Measurements from ENCODE around the gene ZBTB12.

DNA sequence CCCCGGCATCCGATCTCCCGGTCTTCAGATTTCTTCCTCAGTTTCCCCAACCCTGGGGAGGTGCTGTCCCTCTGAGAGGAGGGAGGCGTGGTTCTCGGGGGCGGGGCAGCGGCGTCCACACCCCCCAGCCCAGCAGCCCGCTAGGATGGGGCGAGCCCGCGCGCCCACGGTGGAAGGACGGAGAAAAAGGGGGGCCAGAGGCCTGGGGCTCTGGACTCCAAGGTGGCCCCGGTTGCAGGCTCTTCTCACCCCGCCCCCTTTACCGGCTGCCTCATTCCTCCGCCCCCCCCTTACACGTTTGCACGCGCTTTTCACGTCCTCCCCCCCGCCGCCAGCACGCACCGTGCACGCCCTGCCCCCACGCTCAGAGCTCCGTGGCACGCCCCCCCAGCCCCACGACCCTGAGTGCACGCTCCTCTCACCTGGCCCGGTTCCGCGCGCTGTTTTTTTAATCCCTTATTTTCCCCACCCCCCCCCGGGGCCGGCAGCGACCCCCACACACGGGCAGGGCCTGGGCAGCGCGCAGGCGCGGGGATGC is 402 bp downstream of the ZBTB12 start:
- TF ChIP-seq, protein P1, sequence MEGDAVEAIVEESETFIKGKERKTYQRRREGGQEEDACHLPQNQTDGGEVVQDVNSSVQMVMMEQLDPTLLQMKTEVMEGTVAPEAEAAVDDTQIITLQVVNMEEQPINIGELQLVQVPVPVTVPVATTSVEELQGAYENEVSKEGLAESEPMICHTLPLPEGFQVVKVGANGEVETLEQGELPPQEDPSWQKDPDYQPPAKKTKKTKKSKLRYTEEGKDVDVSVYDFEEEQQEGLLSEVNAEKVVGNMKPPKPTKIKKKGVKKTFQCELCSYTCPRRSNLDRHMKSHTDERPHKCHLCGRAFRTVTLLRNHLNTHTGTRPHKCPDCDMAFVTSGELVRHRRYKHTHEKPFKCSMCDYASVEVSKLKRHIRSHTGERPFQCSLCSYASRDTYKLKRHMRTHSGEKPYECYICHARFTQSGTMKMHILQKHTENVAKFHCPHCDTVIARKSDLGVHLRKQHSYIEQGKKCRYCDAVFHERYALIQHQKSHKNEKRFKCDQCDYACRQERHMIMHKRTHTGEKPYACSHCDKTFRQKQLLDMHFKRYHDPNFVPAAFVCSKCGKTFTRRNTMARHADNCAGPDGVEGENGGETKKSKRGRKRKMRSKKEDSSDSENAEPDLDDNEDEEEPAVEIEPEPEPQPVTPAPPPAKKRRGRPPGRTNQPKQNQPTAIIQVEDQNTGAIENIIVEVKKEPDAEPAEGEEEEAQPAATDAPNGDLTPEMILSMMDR (conservative IDR thresholded peaks at IDR 0.05): no peak
- TF ChIP-seq EZH2 (IDR thresholded peaks at IDR 0.05; ENCODE audit: low read depth): no peak

Data from PC-9 (cell line).